Activated CD4-positive, alpha-beta T cell treated with anti-CD3 and anti-CD28 coated beads for 24 hours (primary cell): ENCODE measurements around the gene CDK15.

Experiments used
- DNase-seq, 2 donors: peaks; one replicate each; pipeline ENCODE4 v3.0.0-alpha.2; 2020; ENCODE audit warnings: low read depth in 2 of 2

Gene CDK15

DNA sequence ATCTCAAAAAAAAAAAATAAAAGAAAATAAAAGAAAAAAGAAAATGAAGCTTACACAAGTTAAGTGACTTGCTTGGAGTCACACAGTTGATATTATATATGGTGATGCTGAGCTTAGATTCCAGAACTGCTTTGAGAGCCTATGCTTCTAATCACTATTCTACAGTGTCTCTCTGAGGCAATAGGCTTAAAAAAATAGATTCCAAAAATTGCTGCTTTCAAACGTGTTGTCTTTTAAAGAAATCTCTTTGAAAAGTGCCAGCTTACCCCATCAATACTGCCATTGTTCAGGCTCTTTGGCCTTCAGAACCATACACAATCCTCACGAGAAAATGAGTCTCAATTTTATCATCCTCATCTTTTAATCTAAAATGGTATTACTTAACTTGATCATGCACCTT, 102.6 kb downstream of the CDK15 start:
- no peak for DNase-seq

DNA sequence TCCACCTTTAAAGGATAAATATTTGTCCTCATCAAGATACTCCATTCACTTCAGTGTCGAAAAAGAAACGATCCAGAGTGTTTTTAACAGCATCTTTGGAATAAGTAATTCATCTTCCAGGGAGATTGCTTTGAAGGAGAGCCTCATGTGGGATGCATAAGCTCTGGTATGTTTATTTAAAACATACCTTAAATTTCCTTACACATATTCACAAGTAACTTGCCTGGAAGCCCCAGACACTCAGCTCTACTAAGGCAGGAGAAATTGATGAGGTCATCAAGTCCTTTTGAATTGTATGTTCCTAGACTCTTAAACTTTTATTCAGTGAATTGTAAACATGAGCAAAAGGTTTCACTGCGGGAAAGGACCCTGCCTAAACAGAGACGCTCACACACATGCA, 103.0 kb downstream of the CDK15 start:
- DNase-seq: no peak

DNA sequence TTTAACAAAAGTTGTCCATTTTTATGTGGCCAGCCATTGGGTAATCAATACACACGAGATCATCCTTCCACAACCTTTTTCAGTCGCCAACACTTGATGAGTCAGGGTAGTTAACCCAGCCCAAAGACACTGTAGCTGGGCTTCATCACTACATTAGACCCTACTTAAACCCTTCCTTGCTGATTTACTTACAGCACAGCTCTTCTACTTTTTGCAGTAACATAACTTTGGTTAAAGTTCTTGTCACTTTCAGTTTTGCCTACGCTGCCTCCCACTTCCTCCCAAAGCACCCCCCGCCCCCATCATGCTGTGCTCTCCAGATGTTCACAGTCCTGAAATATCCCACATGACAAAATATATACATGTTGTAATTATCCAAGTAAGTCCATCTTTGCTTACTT, 103.6 kb downstream of the CDK15 start:
- no peak for DNase-seq

DNA sequence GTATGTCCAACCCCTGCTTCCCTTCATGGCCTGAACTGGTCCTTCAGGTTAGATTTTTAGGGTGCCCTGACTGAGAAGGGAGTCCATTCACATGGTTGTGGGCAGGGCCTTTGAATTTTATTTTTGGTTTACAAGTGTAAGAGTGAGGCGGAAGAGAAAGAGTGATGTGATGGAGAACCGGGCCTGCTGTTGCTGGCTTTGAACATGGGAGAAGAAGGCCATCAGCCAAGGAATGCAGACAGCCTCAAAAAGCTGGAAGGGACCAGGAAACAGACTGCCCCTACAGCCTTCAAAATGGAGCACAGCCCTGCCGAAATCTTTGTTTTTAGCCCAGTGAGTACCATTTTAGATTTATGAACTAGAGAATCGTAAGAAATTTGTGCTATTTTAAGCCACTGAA, 105.0 kb downstream of the CDK15 start:
- no peak for DNase-seq

DNA sequence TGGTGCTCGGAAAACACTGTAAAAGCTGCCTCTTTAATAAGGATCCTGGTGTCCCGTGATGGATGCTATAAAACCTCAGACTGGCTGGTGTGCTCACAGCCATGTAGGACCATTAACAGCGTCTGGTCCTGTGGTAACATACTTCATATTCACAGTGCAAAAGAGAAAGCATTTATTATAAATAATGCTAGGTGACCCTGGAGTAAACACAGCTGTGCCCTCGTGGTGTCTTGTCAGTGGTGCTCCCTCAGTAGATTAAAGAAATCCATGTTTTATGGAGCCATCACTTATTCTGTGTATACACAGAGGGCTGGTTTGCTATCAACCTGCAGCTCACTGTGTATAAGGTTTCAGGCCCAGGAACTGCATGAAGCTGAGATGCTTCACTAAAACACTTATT, 106.9 kb downstream of the CDK15 start:
- DNase-seq: no peak

DNA sequence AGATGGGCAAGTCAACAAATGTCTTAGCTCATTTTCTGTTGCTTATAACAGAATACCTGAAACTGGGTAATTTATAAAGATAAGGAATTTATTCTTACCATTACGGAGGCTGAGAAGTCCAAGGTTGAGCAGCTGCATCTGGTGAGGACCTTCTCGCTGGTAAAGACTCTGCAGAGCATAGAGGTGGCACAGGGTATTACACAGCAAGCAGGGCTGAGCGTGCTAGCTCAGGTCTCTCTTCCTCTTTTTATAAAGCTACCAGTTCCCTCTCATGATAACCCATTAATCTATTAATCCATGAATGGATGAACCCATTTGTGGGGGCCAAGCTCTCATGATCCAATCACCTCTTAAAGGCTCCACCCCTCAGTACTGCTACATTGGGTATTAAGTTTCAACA, 109.1 kb downstream of the CDK15 start:
- no peak for DNase-seq

DNA sequence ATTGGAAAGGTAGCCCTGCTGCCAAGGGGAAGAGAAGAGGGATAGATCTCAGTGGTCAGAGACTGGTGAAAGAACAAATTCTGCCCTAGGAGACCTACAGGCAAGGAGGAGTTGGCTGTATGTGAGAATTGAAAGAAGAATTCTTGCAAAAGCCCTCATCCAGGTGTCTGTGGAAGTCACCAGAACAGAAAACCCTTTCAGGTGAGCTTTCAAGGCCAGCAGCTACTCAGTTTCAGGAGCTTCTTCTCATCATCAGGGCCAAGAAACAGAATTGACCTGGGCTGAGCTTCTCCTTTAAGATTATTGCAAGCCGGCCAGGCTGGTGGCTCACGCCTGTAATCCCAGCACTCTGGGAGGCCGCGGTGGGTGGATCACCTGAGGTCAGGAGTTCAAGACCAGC, 110.2 kb downstream of the CDK15 start:
- no peak for DNase-seq

DNA sequence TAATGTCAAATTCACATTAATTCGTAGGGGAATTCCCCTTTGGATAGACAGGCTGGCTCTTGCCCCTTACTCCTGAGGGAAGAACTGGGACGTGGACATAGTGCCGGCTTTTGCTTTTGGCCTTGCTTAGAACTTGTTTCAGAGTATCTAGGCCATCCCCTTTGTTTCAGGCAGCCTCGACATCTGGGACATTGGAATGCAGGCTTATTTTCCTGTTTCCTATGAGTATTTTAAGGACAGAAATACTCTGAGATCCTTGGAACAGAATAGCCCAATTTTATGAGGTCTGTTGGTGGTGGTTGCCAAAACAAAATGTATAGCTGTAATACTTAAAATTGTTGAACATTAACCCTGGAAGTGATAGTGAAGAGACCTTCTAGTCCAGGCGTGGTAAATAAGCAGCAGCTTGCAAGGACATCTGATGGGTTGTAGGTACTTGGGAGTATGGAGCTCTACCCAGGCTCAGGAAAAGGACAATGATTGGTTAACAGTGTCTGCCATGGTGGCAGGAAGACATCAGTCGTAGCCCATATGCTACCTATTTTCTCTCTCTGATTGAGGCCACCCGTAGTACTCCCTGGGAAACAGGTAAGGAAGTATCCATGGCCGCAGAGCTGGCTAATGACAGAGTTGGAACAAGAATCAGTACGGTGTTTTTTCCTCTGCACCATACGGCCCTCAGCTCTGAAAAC, 112.4 kb downstream of the CDK15 start:
- DNase-seq: no peak

DNA sequence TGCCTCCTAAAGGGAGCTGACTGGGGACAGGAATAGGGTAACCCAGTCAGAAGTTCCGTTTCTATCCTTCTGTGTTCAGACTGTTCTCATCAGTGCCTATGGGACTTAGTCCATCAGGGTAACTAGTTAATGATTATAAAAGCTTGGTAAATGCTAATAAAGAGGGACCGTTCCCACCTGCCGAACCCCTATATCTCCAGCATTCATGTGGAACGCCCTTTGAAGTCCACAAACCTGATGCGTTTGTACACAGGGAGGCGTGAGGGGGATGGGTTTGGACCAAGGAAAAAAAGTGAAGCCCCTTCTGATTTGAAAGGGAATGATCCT, 112.9 kb downstream of the CDK15 start:
- DNase-seq: no peak

DNA sequence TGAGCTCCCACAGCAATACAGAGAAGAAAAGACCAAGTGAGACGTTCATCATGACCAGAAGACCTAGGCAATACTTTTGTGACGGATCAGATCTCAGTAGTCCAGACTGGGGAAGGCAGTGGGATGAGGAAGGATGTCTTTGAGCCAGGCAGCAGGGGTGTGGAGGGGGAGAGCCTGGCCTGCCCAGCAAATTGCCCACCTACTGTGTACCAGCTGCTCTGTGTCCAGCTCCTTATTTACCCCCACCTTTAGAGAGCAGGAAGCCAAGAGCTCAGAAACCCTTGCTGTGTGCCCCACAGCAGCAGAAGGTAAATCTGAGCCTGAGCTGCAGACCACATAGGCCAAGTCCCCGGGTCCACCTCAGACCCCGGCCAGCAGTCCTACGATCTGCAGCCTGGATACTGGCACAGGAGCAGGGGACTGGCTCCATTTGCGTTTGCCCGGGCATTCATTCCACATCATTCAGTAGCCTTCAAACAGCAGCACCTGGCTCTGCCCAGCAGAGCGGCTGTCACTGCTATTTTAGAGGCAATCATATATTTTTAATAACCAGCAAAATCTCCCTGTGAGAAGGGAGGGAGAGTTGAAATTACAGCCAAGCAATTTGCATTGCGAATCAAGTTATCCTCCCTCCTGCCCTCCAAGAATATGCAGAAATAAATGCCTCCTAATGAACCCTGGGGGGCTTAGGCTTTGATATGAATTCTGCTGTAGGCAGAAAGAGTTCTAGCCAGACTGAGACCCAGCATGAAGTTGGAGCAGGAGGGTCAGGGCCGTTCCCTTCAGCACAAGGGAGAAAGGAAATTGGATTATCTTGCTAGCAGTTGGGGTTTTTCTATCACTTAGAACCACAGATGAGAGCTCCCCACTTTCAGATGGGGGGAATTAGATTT, 117.3 kb downstream of the CDK15 start:
- DNase-seq: no peak

DNA sequence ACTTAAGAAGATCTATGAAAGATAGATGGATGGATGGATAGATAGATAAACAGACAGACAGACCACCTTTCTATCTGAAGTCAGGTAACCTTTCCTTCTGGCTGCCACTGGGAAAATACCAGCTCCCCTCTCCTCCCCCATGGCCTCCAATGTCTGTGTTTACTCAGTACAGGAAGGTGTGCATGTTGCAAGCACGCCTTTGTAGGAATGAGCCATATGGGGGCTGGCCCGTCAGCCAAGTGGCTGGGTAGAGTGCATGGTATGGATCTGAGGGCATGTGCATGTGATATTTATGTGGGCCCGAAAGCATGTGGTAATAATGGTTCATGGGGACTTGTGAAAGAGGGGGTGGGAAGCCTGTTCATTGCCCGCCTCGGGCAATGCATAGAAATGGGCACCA, 118.1 kb downstream of the CDK15 start:
- no peak for DNase-seq

DNA sequence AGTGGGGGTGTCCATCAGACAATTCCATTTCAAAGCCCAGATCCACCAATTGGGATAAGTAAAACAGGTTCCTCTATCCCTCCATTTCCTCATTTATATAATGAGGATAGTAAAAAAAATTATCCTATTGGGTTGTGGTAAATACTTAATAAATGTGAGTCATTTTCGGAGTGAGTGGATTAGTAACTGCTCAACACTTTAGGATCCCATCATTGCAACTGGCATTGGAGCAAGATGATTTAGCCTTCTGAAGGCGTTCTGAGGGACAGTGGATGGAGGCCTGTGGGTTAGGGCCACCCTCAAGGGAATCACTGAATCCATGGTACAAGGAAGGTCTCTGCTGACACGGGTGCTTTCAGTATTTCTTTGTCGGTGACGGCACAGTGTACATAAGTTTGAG, 118.7 kb downstream of the CDK15 start:
- no peak for DNase-seq

DNA sequence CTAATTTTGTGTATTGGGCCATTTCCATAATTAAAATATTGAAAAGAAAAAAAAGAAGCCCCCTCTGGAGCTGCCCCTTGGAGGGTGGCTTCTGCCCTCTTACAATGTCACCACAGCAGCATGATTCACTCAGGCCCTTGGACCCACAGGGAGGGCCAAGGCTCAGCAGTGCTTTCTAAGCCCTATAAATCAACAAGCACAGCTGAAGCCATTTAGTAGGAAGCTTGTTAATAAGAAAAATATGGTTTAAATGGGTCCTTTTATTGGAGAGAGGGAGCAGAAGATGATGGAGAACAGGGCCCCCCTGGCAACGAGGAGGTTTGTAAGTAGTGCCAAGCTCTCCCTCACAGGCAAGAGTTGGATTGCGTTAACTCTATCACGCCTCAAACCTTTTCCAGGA, 119.7 kb downstream of the CDK15 start:
- no peak for DNase-seq

DNA sequence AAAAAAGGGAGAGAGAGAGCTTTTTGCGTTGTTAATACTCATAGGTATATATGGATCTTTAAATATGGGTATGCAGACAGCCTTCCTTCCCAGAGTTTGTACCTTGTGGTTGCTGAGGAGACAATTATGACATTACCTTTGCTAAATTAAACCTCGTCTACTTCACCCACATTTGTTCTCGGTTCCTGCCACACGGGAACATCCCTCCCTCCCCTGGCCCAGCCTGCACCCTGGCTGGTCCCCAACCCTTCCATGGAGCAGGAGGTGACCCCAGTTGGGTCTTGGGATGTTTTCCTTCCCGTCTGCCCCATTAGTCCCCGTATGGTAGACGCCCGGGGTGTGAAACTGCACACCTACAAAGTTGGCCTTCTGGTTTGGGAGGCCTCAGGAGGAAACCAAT, 122.0 kb downstream of the CDK15 start:
- no peak for DNase-seq

DNA sequence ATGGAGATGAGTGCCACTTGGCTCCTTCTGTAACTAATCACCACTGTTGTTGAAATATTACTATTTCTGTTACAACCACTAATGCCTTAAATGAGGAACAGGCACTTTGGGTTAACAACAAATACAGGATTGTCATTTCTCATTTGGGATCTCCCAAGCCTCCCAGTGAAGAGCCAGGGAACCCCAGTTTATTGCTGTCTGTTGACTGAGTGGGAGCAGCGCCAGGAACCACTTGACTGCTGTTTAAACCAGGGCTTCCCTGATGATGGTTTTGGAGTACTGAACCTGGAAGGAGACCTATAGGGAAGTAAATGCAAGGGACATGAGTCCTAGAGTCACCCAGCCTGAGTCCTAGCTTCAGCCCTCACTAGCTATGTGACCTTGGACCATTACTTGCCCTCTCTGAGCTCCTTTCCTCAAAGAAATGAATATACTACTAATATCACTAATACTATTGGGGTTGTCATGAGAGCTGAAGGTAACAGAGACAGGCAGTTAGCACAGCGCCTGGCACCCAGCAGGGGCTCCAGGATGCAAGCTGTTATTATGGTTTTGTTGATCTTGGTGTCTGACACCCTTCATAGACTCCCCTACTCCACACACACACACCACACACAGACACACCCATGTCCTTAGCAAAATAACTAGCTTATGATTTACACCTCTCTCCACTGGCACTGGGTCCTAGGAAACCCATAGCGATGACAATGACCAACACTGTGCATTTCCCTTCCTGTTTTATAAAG, 123.1 kb downstream of the CDK15 start:
- DNase-seq: no peak

DNA sequence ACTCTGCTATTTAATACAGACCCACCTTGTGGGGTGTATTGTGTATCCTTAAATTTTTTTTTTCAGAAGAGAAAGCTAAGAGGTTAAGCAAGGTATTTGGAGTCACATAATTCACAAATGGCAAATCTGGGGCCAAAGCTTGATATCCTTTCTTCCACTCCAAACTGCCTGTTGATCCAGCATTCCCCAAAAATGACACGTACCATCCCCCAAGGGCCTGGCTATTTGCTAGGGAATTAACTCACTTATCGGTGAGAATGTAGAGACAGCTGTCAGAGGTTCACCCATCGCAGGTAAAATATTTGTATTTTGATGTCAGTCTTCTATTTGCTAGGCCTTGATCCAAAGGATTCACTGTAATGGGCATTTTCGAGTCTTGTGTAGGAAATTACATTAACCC, 123.7 kb downstream of the CDK15 start:
- DNase-seq: no peak

DNA sequence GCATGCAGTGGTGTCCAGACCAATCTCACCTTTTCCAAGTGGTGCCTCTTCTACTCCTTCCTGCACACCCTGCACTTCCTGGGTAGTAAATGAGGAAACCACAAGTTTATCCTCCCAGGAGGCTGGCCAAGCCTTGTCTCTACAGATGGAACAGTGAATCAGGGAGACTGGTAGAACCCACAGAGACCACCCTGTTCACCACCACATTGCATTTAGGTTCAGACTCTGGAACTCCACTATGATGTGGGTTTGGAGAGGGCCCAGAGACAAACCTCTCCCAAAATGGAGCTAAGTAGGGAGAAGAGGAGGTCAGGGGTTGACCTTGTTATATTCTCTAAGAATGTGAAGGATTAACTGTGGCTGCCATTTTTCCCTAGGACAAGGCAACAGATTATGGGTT, 124.5 kb downstream of the CDK15 start:
- no peak for DNase-seq

DNA sequence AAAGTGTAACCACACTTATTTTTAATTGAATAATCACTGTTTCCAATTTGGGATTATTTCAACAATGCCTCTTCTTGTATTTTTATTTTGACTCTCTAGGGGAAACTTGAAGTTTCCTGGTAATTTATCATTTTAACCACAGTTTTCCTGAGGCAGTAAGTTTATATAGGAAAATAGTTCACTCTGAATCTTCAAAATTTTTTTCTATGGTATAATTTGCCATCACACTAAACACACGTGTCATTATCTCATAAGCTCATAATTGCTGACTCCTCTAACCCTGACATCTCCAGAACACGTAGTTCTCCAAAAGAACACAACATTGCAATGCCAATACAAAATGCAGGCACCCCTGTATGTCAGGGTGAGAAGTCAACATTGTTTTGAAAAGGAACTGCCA, 125.1 kb downstream of the CDK15 start:
- DNase-seq: no peak

DNA sequence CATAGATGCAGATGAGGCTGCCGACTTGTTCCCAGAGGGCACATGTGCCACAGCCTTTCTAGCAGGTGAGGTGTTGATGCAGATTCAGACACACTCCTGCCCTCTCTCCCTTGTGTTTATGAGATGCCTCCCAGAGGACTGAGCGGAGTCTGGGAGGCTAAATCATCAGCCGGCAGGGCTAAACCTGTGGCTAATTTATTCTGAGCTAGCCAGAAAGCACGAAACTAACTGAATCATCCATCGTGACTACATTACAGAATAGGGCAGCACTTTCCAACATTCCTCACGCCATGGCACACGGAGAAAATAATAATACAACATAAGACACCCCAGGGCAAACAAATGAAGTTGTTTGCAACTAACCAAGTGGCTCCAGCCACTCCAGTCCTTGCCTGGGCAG, 125.6 kb downstream of the CDK15 start:
- DNase-seq: no peak

DNA sequence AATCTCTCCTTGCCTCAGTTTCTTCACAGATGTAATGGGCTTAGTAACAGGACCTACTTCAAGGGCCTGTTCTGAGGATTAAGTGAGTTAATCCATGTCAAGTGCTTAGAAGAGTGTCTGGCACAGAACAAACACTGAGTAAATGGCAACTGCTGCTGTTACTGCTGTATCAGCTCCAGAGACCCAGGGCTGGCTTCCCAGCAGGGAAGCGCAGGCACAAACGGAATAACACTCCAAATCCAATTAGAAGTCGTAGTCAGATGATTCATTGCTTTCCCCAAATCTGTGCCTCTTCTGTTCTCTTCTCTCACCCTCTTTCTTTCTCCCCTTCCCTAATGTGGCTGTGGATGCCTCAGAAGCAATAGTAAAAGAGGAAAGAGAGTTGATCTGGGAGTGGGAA, 126.2 kb downstream of the CDK15 start:
- DNase-seq: no peak

DNA sequence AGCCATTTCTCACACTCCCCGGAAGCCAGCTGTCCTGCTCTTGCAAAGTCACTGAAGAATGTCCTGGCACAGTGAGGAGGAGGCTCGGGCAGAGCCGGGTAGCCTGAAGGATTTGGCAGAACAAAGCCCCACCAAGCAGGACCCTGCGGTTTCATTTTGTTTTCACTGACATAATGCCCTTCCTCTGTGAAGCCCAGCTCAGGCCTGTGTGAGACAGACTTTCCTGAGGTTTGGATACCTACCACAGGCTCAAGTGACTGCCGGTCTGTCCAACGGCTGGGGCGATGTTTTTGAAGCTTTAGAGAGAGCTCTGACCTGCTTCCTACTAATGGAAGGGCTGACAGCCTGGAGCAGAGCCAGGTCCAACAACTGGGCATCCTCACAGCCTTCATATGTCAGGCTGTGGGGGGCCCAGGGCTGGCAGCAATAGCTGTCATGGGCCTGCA, 127.5 kb downstream of the CDK15 start:
- no peak for DNase-seq

DNA sequence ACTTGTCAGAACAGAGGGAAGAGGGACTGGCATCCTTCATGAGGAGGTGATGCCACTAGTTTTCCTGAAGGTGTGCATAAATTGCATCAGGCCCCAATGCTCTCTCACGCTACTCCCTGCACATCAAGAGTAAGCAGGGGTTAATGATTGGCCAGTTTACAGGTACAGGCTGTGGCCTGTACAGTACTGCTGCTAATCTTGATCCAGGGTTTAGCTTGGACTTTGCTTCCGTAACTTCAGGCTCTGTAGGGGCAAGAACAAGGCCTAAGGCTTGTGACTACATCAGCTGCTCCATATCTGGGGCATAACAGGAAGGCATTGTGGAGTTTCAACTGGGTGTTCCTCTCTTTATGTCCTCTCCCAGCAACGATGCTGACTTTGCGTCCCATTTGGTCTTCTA, 130.5 kb downstream of the CDK15 start:
- DNase-seq: no peak

DNA sequence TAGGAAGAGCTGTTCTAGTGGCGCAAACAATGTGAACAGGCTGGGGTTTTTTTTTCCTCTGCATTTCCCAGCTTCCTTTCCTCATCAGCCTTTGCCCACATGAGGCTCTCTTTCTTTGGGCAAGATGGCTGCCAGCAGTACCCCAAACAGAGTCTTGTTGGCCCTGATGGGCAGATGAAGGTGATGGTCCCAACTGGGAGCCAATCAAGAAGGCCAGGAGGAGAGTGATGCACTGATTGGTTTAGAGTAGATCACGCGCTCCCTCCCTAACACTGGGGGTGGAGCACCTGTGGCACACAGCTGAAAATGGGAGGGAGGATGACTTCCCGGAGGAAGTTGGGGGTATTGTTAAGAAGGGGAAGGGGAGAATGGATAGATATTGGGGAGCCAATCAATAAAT, 131.0 kb downstream of the CDK15 start:
- DNase-seq: no peak
